HG02981 (cell line): Measurements from ENCODE around the gene ZFAND3.
"Not testable (repeated sequence)": the region's sequence is repeated elsewhere in the genome, so short reads cannot be mapped to it uniquely, and the experiment has no call there.

Source experiments
- ATAC-seq: cut with Tn5 transposase; IDR thresholded peaks from one replicate; pipeline ENCODE4 v1.9.1; 2021; ENCODE audit warnings: mild to moderate bottlenecking, moderate library complexity; ENCODE audit not compliant: unreplicated experiment

ZFAND3 gene

GRCh38 chr6:38033442-38033982, 214.0 kb downstream of the ZFAND3 start:
- ATAC-seq = no peak

- ATAC-seq = no peak
Observed at GRCh38 chr6:38034274-38034914, 214.9 kb downstream of the ZFAND3 start.

- no peak for ATAC-seq
Observed at GRCh38 chr6:38035478-38035877, 216.0 kb downstream of the ZFAND3 start.

- no peak for ATAC-seq
Observed at GRCh38 chr6:38039502-38039901, 220.0 kb downstream of the ZFAND3 start.

GRCh38 chr6:38040254-38040653, 220.7 kb downstream of the ZFAND3 start:
- ATAC-seq = no peak

GRCh38 chr6:38043259-38043753, 223.8 kb downstream of the ZFAND3 start:
- no peak for ATAC-seq

GRCh38 chr6:38045701-38046305, 226.3 kb downstream of the ZFAND3 start:
- no peak for ATAC-seq

- no peak for ATAC-seq
Observed at GRCh38 chr6:38047562-38047961, 228.0 kb downstream of the ZFAND3 start.

GRCh38 chr6:38049861-38050397, 230.4 kb downstream of the ZFAND3 start:
- ATAC-seq = not testable (repeated sequence)

GRCh38 chr6:38051819-38052434, 232.4 kb downstream of the ZFAND3 start:
- no peak for ATAC-seq

- no peak for ATAC-seq
Observed at GRCh38 chr6:38054527-38055202, 235.1 kb downstream of the ZFAND3 start.

- ATAC-seq = no peak
Observed at GRCh38 chr6:38055203-38055589, 235.7 kb downstream of the ZFAND3 start.

GRCh38 chr6:38056361-38056760, 236.8 kb downstream of the ZFAND3 start:
- no peak for ATAC-seq

- ATAC-seq = no peak
Observed at GRCh38 chr6:38057994-38058393, 238.5 kb downstream of the ZFAND3 start.

- no peak for ATAC-seq
Observed at GRCh38 chr6:38062066-38062465, 242.5 kb downstream of the ZFAND3 start.

- ATAC-seq = no peak
Observed at GRCh38 chr6:38063973-38064372, 244.4 kb downstream of the ZFAND3 start.

- ATAC-seq = no peak
Observed at GRCh38 chr6:38064431-38064830, 244.9 kb downstream of the ZFAND3 start.

- ATAC-seq = no peak
Observed at GRCh38 chr6:38065734-38066305, 246.3 kb downstream of the ZFAND3 start.

GRCh38 chr6:38067263-38067980, 247.9 kb downstream of the ZFAND3 start:
- no peak for ATAC-seq
